HG03571 (cell line): ENCODE results near the gene RSU1.

ENCODE experiments used
- ATAC-seq: cut with Tn5 transposase; IDR thresholded peaks from one replicate; pipeline ENCODE4 v1.9.1; 2021; ENCODE audit not compliant: unreplicated experiment

The RSU1 gene

GRCh38 chr10:16822726-16823360 is 5.6 kb upstream of the RSU1 start:
- ATAC-seq, result no peak

DNA sequence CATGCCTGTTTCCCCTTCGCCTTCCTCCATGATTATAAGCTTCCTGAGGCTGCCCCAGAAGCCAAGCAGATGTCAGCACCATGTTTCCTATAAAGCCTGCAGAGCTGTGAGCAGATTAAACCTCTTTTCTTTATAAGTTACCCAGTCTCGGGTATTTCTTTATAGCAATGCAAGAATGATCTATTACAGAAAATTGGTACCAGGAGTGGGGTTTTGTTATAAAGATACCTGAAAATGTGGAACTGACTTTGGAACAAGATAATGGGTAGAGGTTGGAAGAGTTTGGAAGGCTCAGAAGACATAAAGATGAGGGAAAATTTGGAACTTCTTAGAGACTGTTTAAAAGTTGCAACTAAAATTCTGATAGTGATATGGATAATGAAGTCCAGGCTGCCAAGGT is 4.8 kb upstream of the RSU1 start:
- no peak for ATAC-seq

DNA sequence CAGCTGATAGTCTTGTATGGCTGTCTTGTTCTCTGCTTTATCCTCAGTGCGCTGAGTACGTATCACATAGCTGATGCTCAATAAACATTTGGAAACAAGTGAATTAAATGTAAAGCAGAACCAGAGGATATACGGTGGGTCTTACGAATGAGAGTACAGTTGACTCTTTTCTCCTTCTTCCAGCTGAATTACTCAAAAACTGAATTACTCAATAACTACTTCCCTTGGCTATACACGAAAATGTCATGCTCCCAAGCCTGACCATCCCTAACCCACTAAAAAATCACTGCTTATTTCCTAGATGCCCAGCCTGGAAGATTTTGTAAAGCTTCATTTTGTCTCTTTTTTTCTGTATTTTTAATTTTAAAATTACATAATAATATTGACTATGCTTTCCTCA is 3.2 kb upstream of the RSU1 start:
- no peak for ATAC-seq

GRCh38 chr10:16820018-16820417 is 2.8 kb upstream of the RSU1 start:
- no peak for ATAC-seq

DNA sequence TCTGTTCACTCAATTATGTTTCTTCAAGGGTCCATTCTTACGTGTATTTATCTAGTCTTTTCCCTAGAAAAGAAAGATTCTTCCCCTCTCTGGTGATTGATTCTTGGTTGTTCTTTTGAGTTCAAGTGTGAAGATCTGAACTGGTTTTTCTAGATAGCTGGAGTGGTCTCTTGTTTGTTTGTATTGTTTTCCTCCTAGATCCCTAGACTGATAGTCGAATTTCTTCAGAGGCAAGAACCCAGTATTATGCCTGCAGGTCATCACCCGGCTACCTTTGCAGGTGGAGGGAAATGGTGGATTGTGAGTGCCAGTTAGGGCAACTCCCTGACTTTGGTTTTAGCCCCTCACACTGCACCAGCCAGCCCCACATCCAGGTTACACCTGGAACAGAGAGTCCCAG is 2.2 kb upstream of the RSU1 start:
- no peak for ATAC-seq

- ATAC-seq, result no peak
Observed at GRCh38 chr10:16819026-16819425, 1.8 kb upstream of the RSU1 start.

DNA sequence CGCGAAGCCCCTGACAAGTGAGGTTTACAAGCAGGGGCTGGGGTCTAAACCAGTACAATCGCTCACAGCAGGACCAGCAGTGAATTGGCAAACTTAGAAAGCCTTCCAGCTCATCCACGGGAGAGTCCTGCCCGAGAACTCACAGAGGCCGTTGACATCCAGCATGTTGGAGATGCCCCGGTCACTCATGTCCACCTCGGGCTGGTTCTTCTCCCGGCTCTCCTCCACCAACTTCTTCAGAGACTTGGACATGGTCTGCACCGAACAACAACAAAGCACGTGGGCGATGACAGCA is 447 bp downstream of the RSU1 start:
- no peak for ATAC-seq

DNA sequence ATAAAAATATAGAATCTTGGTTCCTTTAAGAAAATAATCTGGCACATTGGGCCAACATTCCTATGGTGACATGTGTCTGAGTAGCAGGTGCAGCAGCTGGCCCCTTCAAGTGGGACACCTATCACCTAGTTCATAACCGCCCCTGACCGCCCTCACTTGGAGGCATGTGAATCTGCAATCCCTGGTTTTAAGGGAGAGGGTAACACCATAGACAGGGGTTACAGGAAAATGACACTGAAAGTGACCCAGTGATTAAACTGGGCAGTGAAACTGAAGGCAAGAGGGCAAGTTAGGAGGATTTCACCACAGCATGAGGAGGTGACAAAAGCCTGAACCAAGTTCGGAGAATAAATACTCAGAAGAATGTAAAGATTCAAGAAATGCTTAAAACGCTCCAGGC is 1.1 kb downstream of the RSU1 start:
- no peak for ATAC-seq

DNA sequence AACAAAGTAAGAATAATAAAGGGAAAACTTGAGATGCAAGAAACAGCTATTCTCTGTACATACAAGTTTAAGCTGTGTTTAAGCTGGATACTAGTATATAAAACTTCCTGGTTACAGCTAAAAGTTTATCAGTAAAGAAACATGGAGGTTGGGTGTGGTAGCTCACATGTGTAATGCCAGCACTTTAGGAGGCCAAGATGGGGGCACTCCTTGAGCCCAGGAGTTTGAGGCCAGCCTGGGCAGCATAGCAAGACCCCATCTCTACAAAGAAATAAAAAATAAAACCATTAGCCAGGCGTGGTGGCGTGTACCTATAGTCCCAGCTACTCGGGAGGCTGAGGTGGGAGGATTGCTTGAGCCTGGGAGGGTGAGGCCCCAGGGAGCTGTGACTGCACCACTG is 3.2 kb downstream of the RSU1 start:
- no peak for ATAC-seq

- ATAC-seq, result no peak
Observed at GRCh38 chr10:16812676-16813075, 4.5 kb downstream of the RSU1 start.

DNA sequence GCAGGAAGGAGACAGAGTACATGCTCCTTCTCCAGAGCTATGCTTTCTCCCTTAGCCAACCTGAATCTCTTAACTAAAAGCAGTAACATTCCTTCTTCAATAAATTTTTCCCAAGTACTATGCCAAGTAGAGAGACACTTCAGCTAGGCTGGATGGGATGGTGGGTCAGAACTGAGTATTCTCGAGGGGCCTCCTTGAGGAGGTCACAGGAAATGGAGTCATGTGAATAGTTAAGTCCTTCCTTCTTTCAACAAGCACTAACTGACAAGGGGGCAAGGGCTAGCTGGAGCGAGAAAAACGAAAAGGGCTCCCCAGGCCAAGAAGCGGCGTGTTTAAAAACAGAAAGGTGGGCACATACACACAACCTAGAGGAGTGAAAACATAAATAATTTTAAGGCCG is 5.5 kb downstream of the RSU1 start:
- ATAC-seq, result no peak

DNA sequence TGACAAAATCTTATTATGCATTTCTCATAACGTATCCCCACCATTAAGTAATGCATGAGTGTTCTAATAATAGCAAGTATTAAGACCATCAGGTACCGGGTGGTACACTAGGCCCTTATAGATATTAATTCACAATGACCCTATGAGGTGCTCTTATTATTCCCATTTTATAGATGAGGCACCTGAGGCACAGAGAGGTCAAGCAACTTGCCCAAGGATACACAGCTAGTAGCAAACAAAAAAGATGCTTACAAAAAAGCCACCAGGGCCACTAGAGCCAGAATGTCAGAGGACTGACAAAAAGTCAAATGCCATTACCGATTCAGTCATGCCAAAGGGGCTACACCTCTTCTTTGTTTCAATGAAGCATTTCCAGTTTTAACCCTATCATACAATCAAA is 5.9 kb downstream of the RSU1 start:
- no peak for ATAC-seq

GRCh38 chr10:16809074-16809718 is 8.0 kb downstream of the RSU1 start:
- peak; percentile 60 for ATAC-seq

- no peak for ATAC-seq
Observed at GRCh38 chr10:16804123-16804522, 13.1 kb downstream of the RSU1 start.

- ATAC-seq, result no peak
Observed at GRCh38 chr10:16803464-16803863, 13.8 kb downstream of the RSU1 start.

GRCh38 chr10:16799621-16800020 is 17.6 kb downstream of the RSU1 start:
- ATAC-seq, result peak; percentile 89

DNA sequence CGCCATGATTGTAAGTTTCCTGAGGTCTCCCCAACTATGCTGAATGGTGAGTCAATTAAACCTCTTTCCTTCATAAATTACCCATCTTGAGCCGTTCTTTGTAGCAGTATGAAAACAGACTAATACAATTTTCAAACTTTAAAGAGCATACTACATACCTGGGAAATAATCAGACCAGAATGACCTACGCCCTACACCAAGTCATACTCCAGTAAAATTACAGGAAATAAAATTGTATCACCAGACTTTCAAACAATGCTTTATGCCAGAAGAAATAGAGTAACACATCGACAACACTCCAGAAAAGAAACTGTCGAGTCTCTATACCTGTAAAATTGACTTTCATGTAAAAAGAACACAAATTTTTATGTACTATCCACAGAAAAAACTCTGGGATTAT is 18.7 kb downstream of the RSU1 start:
- ATAC-seq, result no peak

- ATAC-seq, result no peak
Observed at GRCh38 chr10:16795410-16796073, 21.7 kb downstream of the RSU1 start.

GRCh38 chr10:16794005-16794404 is 23.2 kb downstream of the RSU1 start:
- no peak for ATAC-seq

GRCh38 chr10:16792675-16793074 is 24.5 kb downstream of the RSU1 start:
- ATAC-seq, result no peak

GRCh38 chr10:16789765-16790164 is 27.5 kb downstream of the RSU1 start:
- ATAC-seq, result no peak

- no peak for ATAC-seq
Observed at GRCh38 chr10:16789261-16789660, 28.0 kb downstream of the RSU1 start.

DNA sequence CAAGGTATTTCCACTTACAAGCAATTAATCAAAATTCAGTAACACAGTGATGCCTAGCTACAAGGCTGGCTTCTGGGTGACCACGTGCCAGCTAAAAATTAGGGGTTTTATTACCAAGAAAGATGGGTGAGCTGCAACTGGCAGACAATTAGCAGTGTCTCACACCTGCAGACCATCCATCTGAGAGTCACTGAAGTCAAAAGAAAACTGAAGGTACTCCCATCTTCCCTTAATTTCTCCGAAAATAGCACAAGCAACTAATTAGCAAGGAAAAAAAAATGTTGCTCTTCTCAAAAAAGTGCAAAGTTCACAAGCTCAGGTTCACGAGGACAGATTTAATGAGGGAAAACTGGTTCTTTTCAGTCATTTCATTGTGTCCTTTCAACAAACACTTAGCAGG is 28.4 kb downstream of the RSU1 start:
- ATAC-seq, result no peak
